Spleen (tissue), 11 donors: ENCODE data around the gene ZDBF2. TPM values are rescaled to one million over a fixed set of nuclear protein-coding genes. Genes with fewer than 3 reads are reported as not detected.

Source experiments
- DNase-seq: peaks from one replicate; pipeline ENCODE4 v3.0.0-alpha.2; 2020
- H3K27ac ChIP-seq, 8 donors: fragments of 200-600 bp; sonication (generic) in 7 of 8; 1 replicate in 4 of 8; 2 replicates in 4 of 8; pipeline versions ENCODE4 v1.5.0 to v1.8.0; 2016 to 2021; ENCODE audit warnings: inconsistent platforms in 4 of 8, mild to moderate bottlenecking in 4 of 8, moderate library complexity in 1 of 8
- H3K27me3 ChIP-seq, 7 donors: fragments of 200-600 bp; sonication (generic) in 6 of 7; replicated peaks in 1 of 7; 1 replicate in 4 of 7; 2 replicates in 3 of 7; pipeline versions ENCODE4 v1.5.0 to v1.8.0; 2016 to 2021; ENCODE audit warnings: inconsistent platforms in 3 of 7, mild to moderate bottlenecking in 1 of 7
- H3K36me3 ChIP-seq, 6 donors: fragments of 200-600 bp; sonication (generic) in 5 of 6; 1 replicate in 4 of 6; 2 replicates in 2 of 6; pipeline versions ENCODE4 v1.5.0 to v1.8.0; 2016 to 2021; ENCODE audit warnings: inconsistent platforms in 2 of 6
- H3K4me1 ChIP-seq, 6 donors: fragments of 200-600 bp; sonication (generic) in 5 of 6; 1 replicate in 3 of 6; 2 replicates in 3 of 6; pipeline versions ENCODE4 v1.5.0 to v1.8.0; 2016 to 2021; ENCODE audit warnings: inconsistent platforms in 3 of 6
- H3K4me3 ChIP-seq, 8 donors: fragments of 200-600 bp; sonication (generic) in 7 of 8; 1 replicate in 4 of 8; 2 replicates in 4 of 8; pipeline versions ENCODE4 v1.5.0 to v1.8.0; 2016 to 2021; ENCODE audit warnings: inconsistent platforms in 4 of 8, mild to moderate bottlenecking in 4 of 8, moderate library complexity in 2 of 8
- H3K9me3 ChIP-seq, 8 donors: fragments of 200-600 bp; sonication (generic) in 7 of 8; 1 replicate in 4 of 8; 2 replicates in 4 of 8; pipeline versions ENCODE4 v1.5.0 to v1.8.0; 2016 to 2021; ENCODE audit warnings: inconsistent platforms in 4 of 8
- POLR2A ChIP-seq, 3 donors: fragments of 450-650 bp; IDR thresholded peaks; one replicate each; pipeline ENCODE4 v1.5.1; 2017; ENCODE audit warnings: antibody characterized with exemption in 3 of 3, mild to moderate bottlenecking in 1 of 3
- POLR2AphosphoS5 ChIP-seq, 3 donors: sonication (generic); formaldehyde crosslinking; IDR thresholded peaks; one replicate each; pipeline ENCODE4 v1.5.1; 2017; ENCODE audit warnings: antibody characterized with exemption in 3 of 3
- WGBS, 5 donors: extraction: QIAGEN DNeasy Blood & Tissue Kit in 3 of 5; methylation state at CpG; one replicate each; pipeline versions ENCODE4 v1.1.5 to v1.1.7; 2013 to 2018; 5-methylcytosine and 5-hydroxymethylcytosine counted together
- intact Hi-C: fragments of 100-400 bp; cut with DNase I; formaldehyde crosslinking; loops from one replicate; pipeline ENCODE4 v1.15.0; 2023; ENCODE audit warnings: low total_unique reads
- polyA plus RNA-seq, 3 donors: library from polyadenylated mRNA; stranded (reverse); fragments of 200-250 nt; gene quantifications; one replicate each; pipeline ENCODE4 v1.2.1, GENCODE V29; 2013
- total RNA-seq, 7 donors: library from RNA; depleted of rRNA in 3 of 7; stranded (reverse); fragments of >200 nt in 3 of 7; fragmentation: NEBNext Ultra II Directional in 4 of 7; extraction: Animal tissue kit (Norgen Biotek cat#: 25700) in 4 of 7; gene quantifications; one replicate each; pipeline versions ENCODE4 v1.1.0 to v1.2.1, GENCODE V29; 2016 to 2021
- TF ChIP-seq, protein P1 (sequence below), 11 experiments: fragments of 200-600 bp in 7 of 11; fragments of 450-650 bp in 4 of 11; sonication (generic) in 4 of 11; IDR thresholded peaks in 8 of 11; conservative IDR thresholded peaks in 3 of 11; 1 replicate in 7 of 11; 2 replicates in 4 of 11; pipeline versions ENCODE4 v1.4.0 to v1.8.0; 2016 to 2021; ENCODE audit warnings: antibody characterized with exemption in 11 of 11, inconsistent platforms in 4 of 11, mild to moderate bottlenecking in 1 of 11
- donor health status: healthy with polysubstance abuse.
- donor health status: DM: no; HTN: no; CAD: no; lungs with moderate emphysema.
- donor health status: DM: no; HTN: no; CAD: no.
- donor health status: Bipolar disorder and iron deficiency.
- donor health status: healthy.
- donor health status: DM: no; HTN: no; CAD: no.
- donor health status: DM: yes; HTN: yes; CAD: no.

ZDBF2 gene
- total and polyA plus RNA-seq, 10 donors = 1.2 to 14.7 (median 10.9) TPM

DNA sequence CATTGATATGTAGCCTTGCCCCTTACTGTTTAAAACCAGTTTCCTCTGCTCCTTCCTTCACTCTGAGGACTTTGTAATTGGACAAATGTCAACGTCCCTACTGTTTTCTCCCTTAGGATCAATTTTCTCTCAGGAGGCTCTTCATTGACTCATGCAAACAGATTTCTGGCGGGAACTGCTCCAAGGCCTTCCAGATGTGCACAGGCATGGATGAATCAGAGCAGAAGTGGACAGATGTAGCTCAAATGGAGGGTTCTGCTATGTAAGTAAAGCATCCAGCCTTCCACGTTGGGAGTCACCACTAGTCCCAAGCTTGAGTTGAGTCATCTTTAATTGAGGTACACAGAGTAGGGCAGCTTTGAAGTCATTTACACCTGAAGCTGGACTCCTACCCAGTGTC is 34.1 kb upstream of the ZDBF2 start:
- TF ChIP-seq, protein P1, sequence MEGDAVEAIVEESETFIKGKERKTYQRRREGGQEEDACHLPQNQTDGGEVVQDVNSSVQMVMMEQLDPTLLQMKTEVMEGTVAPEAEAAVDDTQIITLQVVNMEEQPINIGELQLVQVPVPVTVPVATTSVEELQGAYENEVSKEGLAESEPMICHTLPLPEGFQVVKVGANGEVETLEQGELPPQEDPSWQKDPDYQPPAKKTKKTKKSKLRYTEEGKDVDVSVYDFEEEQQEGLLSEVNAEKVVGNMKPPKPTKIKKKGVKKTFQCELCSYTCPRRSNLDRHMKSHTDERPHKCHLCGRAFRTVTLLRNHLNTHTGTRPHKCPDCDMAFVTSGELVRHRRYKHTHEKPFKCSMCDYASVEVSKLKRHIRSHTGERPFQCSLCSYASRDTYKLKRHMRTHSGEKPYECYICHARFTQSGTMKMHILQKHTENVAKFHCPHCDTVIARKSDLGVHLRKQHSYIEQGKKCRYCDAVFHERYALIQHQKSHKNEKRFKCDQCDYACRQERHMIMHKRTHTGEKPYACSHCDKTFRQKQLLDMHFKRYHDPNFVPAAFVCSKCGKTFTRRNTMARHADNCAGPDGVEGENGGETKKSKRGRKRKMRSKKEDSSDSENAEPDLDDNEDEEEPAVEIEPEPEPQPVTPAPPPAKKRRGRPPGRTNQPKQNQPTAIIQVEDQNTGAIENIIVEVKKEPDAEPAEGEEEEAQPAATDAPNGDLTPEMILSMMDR (IDR thresholded peaks at IDR 0.05 in 8 of 11, conservative IDR thresholded peaks at IDR 0.05 in 3 of 11) = no peak
- TF ChIP-seq POLR2A (IDR thresholded peaks at IDR 0.05) = no peak
- TF ChIP-seq POLR2AphosphoS5 (IDR thresholded peaks at IDR 0.05) = no peak
- WGBS, 5 donors = 51 to 82% (median 67%) methylated on average over 3 of the region's 3 CpGs
- intact Hi-C loops = no loop called here
- Histone ChIP-seq H3K4me1 (peaks cover 0 to 7% (median 3%) of the 10 kb centered on the region in 6 donors), H3K27me3 (peaks cover 0 to 10% (median 0%) of the 10 kb centered on the region in 7 donors), H3K36me3 (no peaks in the 10 kb centered on the region), H3K9me3 (peaks cover 0 to 5% (median 0%) of the 10 kb centered on the region in 8 donors), H3K4me3 (no peak overlapping the region), H3K27ac (no peak overlapping the region)
- DNase-seq = no peak

DNA sequence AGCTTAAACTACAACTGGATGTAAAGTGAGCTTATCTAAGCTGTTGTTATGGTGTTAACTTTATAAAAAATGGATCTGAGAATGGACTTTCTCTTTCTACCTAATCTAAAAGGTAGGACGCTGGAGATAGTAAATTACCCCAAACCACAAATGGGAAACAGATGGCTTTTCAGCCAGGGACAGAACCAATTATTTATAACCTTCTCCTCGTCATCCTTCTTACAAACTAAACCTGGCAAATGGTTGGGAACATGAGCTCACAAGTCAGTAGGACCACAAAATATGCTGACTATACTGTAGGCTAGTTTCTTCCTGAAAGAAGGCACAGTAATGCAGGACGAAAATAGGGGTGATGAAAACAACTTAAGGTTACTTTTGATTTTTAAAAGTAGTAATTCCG is 32.7 kb upstream of the ZDBF2 start:
- peaks cover 0 to 15% (median 7%) of the 10 kb centered on the region in 6 donors for H3K4me1 ChIP-seq
- H3K9me3 ChIP-seq = no peaks in the 10 kb centered on the region
- H3K36me3 ChIP-seq = no peaks in the 10 kb centered on the region
- peaks cover 0 to 10% (median 0%) of the 10 kb centered on the region in 7 donors for H3K27me3 ChIP-seq
- H3K27ac ChIP-seq = no peak overlapping the region
- no peak for DNase-seq
- intact Hi-C loops = no loop called here
- H3K4me3 ChIP-seq = no peak overlapping the region
- 28 to 40% (median 37%) methylated on average over 4 of the region's 4 CpGs for WGBS, 5 donors
- no peak for TF ChIP-seq POLR2AphosphoS5 (IDR thresholded peaks at IDR 0.05)
- TF ChIP-seq POLR2A (IDR thresholded peaks at IDR 0.05) = no peak
- TF ChIP-seq, protein P1 (IDR thresholded peaks at IDR 0.05 in 8 of 11, conservative IDR thresholded peaks at IDR 0.05 in 3 of 11) = no peak

DNA sequence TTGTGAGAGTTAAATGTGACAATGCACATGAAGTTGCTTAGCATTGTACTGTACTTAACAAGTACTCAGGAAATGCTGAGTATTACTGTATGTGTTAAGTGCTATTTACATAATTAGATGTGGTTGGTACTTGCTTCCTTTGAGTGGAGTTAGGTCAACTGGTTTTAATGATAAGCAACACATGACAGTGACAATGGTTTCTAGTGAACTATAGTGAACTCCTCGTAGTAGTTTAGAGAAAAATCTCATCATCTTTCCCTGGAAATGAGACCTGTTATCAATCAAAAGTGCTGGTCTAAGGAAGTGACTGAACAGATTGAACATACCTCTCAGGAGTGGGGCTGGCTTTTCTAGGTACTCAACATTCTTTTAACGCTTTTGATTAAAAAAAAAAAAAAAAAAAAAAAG is 29.2 kb upstream of the ZDBF2 start:
- Histone ChIP-seq H3K9me3 (no peaks in the 10 kb centered on the region), H3K4me1 (peaks cover 0 to 15% (median 7%) of the 10 kb centered on the region in 6 donors), H3K27ac (peak overlapping the region in 4 of 8 donors; percentile 31 to 63 (median 54)), H3K27me3 (peaks cover 0 to 39% (median 0%) of the 10 kb centered on the region in 7 donors), H3K36me3 (no peaks in the 10 kb centered on the region), H3K4me3 (no peak overlapping the region)
- TF ChIP-seq, protein P1 (IDR thresholded peaks at IDR 0.05 in 8 of 11, conservative IDR thresholded peaks at IDR 0.05 in 3 of 11) = no peak
- TF ChIP-seq POLR2AphosphoS5 (IDR thresholded peaks at IDR 0.05) = no peak
- no peak for TF ChIP-seq POLR2A (IDR thresholded peaks at IDR 0.05)
- 25 to 39% (median 28%) methylated on average over 2 of the region's 2 CpGs for WGBS, 5 donors
- no peak for DNase-seq
- intact Hi-C loops = no loop called here

DNA sequence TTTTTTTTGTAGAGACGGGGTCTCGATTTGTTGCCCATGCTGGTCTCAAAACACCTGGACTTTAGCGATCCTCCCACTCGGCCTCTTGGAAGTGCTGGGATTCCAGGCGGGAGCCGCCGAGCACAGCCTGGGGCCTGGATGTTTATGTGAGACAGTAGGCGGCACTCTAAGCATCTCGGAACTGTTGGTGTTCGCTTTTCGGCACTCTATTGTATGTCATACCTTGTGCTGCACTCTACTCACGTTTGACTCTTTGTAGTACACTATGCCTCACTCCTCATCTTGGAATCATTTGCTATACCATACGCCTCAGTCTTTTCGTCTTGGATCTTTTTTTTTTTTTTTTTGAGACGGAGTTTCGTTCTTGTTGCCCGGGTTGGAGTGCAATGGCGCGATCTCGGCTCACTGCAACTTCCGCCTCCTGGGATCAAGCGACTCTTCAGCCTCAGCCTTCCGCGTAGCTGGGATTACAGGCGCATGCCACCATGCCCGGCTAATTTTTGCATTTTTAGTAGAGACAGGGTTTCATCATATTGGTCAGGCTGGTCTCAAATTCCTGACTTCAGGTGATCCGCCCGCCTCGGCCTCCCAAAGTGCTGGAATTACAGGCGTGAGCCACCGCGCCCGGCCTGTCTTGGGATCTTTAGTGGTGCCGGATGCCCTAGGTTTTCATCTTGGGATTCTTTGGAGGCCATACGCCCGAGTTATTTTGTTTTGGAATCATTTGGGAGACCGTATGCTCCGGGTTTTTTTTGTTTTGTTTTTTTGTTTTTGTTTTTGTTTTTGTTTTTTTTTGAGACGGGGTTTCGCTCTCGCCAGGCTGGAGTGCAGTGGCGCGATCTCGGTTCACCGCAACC is 24.2 kb upstream of the ZDBF2 start:
- Histone ChIP-seq H3K36me3 (no peaks in the 10 kb centered on the region), H3K27me3 (peaks cover 0 to 79% (median 25%) of the 10 kb centered on the region in 7 donors), H3K9me3 (no peaks in the 10 kb centered on the region), H3K4me1 (peaks cover 0 to 18% (median 5%) of the 10 kb centered on the region in 6 donors), H3K27ac (no peak overlapping the region), H3K4me3 (peak overlapping the region in 6 of 8 donors; percentile 14 to 61 (median 27))
- intact Hi-C loops = no loop called here
- WGBS, 5 donors = 38 to 50% (median 49%) methylated on average over 45 of the region's 45 CpGs
- peak; percentile 45 for DNase-seq
- TF ChIP-seq POLR2AphosphoS5 (IDR thresholded peaks at IDR 0.05) (no peak), POLR2A (IDR thresholded peaks at IDR 0.05) (no peak)
- TF ChIP-seq, protein P1 (IDR thresholded peaks at IDR 0.05 in 8 of 11, conservative IDR thresholded peaks at IDR 0.05 in 3 of 11) = no peak
